Left lobe of liver (tissue), 2 donors: ENCODE data around the gene FSCN2. TPM values are rescaled to one million over a fixed set of nuclear protein-coding genes. Genes with fewer than 3 reads are reported as not detected.

Experiments
- ATAC-seq: fragments of 200-7000 bp; cut with Tn5 transposase; one replicate; pipeline ENCODE4 v1.9.1; 2020; ENCODE audit warnings: mild to moderate bottlenecking, moderate library complexity
- DNase-seq: peaks from one replicate; pipeline ENCODE4 v3.0.0-alpha.2; 2020; ENCODE audit warnings: low spot score
- total RNA-seq: library from RNA; stranded (reverse); gene quantifications from one replicate; pipeline ENCODE4 v1.2.1, GENCODE V29; 2021
- donor health status: DM: no; HTN: no; CAD: no; lungs with moderate emphysema.
- donor health status: DM: no; HTN: yes; CAD: no.

The FSCN2 gene
- total RNA-seq, 1 donor from 2014 or later = 0.18 TPM

GRCh38 chr17:81552244-81553017 lies 24.3 kb downstream of the FSCN2 start, which contains the start of gene FAAP100:
TSS of gene FAAP100 (minus strand) at chr17:81552353. CDS start at chr17:81552330, 23 bp downstream.
- ATAC-seq (peak; percentile 80), DNase-seq (peak; percentile 87)

DNA sequence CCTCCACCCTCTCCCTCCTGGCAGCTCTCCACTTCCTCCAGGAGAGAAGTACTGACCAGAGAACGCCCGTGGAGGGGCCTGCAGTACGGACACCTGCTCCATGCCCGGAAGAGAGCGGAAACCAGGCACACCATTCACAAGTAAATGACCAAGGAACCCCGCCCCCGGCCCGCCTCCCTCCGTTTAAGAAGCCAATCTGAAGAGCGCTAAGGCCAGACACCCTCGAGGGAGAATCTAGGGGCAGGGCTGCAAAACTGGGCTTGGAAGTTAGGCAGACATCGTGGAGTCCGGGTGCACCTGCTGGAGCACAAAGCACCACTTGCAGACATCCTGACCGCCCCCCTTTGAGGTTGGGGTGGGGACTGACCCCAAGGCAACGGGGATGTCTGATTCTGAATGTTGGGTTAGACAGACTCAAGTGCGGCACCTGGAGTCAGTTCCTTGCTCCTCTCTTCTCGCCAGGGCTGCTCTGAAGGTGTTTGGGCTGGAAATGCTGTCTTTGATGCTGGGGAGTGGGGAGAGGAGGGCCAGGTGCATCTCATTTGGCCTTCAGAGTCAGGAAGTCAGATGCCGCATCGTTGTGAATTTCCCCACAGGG lies 24.9 kb downstream of the FSCN2 start:
- ATAC-seq (peak; percentile 7), DNase-seq (no peak)

GRCh38 chr17:81553616-81554181 lies 25.5 kb downstream of the FSCN2 start:
- no peak for DNase-seq
- no peak for ATAC-seq

- ATAC-seq = no peak
Observed at GRCh38 chr17:81556175-81556691, 28.1 kb downstream of the FSCN2 start.

DNA sequence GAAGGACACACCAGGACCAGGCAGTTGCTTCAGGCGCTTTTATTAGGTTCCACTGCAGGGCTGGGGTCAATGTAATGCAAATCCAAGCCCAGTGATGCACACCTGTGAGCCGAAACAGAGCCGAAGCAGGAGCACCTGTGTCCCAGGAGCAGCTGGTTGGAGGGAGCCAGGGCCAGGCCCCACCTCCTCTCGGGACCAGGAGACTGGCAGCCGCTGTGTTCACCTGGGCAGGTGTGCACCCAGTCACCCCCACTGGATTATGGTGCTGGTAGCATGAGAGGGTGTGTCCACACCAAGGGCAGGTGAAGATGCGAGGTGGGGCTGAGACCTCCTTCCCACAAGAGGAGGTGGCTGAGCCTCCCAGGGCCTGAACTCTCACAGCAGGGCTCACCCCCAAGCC lies 28.7 kb downstream of the FSCN2 start:
- no peak for DNase-seq
- ATAC-seq = no peak

More at GRCh38 chr17:81556175-81556691, 28.1 kb downstream of the FSCN2 start:
- DNase-seq = no peak

DNA sequence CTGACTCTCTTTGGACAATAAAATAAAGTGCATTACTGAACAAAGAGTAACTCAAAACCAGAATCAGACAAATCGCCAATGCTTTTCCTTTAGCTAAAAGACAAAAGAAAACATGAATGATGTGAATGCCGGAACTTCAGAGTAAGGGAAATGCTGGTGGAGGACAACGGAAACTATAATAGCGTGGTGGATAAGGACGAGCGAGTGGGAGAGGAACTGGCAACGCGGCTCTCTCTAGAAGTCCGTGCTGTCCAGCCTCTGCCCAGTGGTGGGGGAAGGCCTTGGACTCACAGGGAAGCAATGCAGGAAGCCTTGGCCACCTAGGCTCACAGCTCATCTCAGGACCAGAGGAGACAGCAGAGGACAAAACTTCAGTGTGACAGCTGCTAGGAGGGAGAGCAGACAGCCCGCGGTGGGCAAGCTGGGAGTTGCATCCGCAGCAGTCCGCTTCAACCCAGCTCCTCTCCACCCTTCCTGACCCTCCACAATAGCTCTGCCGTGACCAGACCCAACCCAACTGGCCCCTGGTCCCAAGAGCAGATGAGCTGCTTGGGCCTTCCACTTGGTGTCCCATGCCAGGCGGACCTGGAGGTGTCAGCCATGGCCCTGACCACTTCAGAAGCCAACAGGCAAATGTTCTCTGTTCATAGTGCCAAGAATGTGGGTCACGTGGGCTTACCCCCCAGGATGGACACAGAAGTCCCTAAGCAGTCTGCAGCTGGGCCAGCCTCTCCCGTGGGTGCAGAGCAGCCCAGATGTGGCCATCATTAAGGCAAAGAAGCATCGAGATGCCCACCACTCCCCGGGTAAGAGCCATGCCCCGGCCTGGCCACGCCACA lies 29.3 kb downstream of the FSCN2 start:
- DNase-seq (no peak), ATAC-seq (no peak)

- DNase-seq (no peak), ATAC-seq (no peak)
Observed at GRCh38 chr17:81558115-81558468, 29.9 kb downstream of the FSCN2 start.

- ATAC-seq = peak; percentile 12
- no peak for DNase-seq
Observed at GRCh38 chr17:81558941-81559806, 31.0 kb downstream of the FSCN2 start.

GRCh38 chr17:81561494-81561885 lies 33.3 kb downstream of the FSCN2 start:
- DNase-seq (no peak), ATAC-seq (no peak)

GRCh38 chr17:81563861-81564586 lies 35.8 kb downstream of the FSCN2 start:
- no peak for DNase-seq
- ATAC-seq = peak; percentile 25

DNA sequence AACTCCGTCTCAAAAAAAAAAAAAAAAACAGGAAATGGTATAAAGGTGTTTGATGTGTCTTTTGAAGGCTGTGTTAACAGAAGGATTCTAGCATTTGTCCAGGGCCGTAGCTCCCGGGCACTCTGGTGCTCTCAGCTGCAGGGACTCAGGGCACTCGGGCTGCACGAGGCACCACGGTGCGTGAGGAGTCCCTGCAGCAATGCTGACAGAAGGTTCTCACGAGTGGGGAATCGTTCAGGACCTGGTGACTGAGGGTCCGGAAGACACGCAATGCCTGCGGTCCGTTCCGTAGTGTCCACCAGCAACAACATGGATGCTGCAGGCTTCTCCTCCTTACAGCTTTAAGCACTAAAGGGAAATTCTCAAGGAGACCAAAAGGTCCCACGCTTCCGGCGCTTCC lies 36.6 kb downstream of the FSCN2 start:
- no peak for DNase-seq
- ATAC-seq = no peak

DNA sequence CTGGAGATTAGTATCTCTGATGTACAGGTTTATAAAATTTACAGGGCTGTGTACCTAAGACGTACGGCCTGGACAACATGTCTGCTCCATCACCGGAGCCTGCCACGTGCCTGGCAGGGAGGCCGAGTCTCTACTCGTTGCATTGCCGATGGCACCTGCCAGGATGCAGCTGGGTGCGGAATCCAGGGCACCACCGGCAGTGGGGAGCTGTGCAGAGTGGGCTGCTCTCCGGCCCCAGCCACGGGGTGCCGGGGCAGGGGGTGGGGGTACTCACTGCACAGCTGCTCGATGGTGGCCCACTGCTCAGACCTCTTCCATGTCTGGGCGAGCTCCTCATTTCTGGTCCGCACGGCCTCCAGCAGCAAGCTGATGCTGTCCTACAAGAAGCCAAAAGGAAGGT lies 37.1 kb downstream of the FSCN2 start:
- no peak for DNase-seq

DNA sequence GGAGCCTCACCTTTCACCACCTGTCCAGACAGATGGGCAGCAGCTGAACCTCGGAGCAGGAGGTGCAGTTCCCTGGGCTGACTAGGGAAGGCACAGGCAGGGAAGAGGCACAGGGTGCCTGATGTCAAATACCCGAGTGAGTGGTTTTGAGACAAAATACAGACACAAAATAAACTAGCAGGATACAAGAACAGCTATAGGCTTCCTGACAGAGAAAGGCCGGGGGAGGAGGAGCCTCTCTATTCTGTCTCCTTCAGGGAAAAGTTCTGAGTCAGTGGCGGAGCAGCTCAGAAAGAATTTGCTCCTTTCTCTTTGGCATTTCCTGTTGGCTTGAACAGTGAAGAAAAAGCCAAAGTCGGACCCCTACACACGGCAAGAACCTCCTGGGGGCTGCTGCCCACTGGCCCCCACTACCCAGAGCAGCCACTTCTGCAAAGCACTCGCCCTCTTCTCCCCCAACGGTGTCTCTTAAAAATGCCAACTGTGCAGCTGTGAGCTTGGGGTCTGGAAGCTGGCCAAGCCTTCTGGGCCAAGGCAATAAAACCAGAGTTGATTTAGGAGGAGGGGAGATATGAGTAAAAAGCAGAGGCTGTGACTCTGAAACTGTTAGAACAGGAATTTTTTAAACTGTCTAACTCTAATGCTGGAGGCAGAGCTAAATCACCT lies 38.4 kb downstream of the FSCN2 start:
- ATAC-seq = peak; percentile 75
- DNase-seq = peak; percentile 77

More for the DNA sequence above, 37.1 kb downstream of the FSCN2 start:
- no peak for ATAC-seq

DNA sequence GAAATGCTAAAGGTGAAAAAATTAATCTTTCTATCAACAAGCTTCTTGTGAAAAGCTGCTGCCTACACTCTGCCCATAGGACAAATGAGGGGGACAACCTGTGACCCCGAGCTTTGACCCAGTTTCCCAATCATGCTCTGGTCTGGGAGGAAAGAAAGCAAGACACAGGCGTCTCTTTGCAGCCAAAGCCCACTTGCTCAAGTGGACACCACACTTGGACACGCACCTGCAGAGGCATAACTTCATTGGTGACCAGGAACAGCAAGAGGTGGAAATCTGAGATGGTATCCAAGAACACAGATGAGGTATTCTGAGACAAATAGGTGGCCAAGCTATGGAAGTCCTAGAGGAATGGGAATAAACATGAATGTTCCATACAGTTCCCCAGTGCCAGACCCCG lies 39.0 kb downstream of the FSCN2 start:
- peak; percentile 44 for ATAC-seq
- no peak for DNase-seq

GRCh38 chr17:81568416-81568815 lies 40.2 kb downstream of the FSCN2 start:
- DNase-seq = no peak
- ATAC-seq = peak; percentile 3

DNA sequence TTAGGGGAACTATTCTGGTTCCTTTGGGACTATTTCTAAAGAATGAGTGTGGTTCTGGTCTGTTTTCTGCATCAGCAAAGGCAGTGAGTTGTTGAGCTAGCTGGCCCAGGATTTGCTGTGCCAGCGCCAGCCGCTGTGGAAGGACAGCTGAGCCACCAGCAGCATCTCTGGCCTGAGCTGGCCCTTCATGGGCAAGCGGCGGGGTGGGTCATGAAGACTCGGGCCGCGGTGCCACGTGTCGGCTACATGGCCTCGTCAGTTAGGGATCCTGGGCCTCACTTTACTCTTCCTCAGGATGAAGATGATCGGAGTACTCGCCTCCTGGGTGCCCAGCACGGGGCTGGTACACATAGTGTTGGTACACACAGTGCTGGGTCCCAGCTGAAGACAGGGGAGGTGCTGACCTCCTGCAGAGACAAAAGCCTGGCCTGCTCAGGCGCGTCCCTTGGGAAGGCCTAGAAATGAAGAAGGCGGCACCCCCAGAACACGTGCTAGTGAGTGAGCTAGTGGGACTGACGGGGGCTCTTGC lies 41.9 kb downstream of the FSCN2 start:
- DNase-seq = no peak
- ATAC-seq = no peak

GRCh38 chr17:81570964-81571363 lies 42.8 kb downstream of the FSCN2 start:
- DNase-seq = no peak
- ATAC-seq = no peak

GRCh38 chr17:81572563-81573168 lies 44.5 kb downstream of the FSCN2 start:
- DNase-seq (no peak), ATAC-seq (no peak)
